HG03159 (cell line): ENCODE data around the gene IFFO2.
"Not testable (repeated sequence)": the region's sequence is repeated elsewhere in the genome, so short reads cannot be mapped to it uniquely, and the experiment has no call there.

ENCODE experiments used
- ATAC-seq: cut with Tn5 transposase; IDR thresholded peaks from one replicate; pipeline ENCODE4 v1.9.1; 2021; ENCODE audit warnings: mild to moderate bottlenecking, moderate library complexity; ENCODE audit not compliant: unreplicated experiment

IFFO2 gene

DNA sequence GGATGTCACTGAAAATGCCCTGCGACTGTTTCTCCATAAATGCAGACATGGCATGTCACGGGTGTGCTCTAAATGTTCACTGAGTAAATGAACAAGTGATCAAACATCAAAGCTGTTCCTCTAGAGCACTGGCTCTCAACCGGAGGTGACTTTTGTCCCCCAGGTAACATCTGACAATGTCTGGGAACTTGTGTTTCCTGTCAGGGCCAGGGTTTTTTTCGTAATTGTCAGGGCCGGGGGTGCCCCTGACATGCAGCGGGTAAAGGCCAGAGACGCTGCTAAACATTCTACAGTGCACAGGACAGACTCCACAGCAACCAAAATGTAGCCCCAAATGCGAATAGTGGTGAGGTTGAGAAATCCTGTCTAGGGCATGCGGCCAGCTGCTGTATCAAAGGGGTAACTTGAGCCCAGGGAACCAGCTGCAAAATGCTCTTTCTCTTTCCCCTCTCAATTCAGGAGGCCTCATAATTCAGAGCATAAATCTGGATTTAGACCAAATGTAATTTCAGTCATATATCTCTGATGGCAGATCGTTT is 56.1 kb downstream of the IFFO2 start:
- no peak for ATAC-seq

DNA sequence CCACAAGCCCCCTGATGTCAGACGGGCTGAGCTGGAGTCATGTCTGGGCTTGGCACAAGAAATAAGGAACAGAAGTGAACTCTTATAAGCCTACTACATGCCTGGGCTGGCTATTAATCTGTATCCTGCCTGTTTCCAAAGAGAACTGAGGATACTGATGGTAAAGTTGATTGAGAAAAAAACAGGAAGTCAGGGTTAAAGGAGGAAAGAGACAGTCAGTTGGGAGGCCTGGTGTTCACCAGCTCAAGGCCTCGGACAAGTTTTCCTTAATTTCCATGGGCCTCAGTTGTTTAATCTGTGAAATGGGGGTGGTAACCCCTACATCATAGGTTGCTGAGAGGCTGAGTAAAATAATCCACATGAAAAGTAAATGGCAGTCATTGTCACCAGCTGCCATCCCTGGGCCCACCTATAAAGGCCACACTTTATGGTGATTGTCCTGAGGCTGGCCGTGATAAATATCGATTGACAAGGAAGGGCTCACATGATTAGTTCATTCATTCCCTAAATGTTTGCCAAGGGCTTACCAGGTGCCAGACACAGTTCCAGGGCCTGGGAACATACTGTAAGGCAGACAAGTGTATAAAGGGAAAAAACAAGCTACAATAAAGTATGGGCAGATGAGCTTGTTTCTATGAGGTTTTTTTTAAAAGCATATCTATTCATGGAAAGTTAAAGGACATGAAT is 57.0 kb downstream of the IFFO2 start:
- ATAC-seq, result no peak

DNA sequence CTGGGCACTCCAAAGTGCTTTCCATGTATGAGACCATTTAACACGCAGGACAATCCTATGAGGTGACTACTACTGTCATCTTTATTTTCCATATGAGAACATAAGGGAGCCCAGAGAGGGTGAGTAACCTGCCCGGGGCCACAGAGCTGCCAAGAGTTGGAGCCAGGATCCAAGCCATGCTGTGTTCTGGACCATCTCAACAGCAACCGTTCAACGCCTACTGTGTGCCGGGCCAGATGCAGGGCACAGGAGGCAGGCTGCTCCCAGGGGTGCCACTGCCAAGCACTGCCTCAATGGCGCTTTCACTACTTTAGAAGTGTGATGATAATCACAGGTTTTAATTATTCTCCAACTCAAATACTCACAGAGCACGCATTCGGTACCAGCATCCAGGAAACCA is 57.9 kb downstream of the IFFO2 start:
- ATAC-seq, result no peak

DNA sequence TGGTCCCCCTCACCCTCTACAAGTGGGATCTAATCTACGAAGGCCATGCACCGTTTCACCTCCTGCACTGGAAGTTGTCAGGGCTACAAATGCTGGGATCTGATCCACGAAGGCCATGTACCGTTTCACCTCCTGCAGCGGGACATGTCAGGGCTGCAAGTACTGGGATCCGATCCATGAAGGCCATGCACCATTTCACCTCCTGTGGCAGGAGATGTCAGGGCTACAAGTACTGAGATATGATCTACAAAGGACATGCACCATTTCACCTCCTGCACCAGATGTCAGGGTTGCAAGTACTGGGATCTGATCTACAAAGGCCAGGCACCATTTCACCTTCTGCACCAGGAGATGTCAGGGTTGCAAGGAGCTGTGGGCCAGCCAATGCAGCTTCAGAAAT is 61.2 kb downstream of the IFFO2 start:
- ATAC-seq, result no peak

DNA sequence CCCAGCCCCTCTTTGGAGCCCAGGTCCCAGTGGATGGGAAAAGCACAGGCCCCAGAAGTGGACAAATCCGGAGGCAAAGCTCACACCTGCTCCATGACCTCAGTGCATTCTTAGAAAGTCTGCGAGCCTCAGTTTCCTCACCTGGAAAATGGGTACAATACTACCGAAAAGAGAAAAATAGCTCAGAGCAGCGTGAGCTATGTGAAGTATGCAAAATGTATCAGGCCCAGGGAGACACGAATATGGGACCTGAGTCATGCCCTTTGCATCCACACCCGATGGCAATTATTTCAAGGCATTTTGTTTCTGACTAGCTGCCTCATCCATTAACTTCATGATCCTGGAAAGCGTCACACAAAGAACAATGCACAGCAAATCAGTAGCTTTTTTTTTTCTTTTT is 63.4 kb downstream of the IFFO2 start:
- ATAC-seq, result no peak

DNA sequence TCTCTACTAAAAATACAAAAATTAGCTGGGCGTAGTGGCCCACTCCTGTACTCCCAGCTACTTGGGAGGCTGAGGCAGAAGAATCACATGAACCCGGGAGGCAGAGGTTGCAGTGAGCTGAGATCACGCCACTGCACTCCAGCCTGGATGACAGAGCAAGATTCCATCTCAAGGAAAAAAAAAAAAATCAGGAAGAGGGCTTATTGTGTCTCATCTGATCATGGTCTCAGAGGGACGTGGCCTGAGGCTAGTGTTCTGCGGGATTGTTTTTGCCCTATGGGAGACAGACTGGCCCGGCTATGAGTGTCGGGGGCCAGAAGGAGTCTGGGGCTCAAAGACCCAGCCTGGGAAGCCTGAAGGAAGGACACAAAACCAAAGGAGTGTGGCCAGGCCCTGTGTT is 64.6 kb downstream of the IFFO2 start:
- not testable (repeated sequence) for ATAC-seq

DNA sequence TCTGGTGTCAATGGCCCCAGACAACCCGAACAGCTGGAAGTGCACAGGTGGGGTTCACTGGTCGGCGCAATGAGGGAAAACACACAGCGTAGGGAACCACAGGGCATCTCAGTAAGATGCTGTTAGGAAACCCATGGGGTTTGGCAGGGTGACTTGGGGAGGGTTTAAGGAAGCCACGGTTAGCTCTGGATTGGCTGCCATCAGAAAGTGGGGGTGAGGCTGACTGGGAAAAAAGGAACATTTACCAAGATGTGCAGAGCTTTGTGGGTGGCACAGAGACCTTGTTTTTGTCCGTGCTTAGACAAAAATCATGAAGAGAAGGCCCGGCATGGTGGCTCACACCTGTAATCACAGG is 65.1 kb downstream of the IFFO2 start:
- ATAC-seq, result no peak

DNA sequence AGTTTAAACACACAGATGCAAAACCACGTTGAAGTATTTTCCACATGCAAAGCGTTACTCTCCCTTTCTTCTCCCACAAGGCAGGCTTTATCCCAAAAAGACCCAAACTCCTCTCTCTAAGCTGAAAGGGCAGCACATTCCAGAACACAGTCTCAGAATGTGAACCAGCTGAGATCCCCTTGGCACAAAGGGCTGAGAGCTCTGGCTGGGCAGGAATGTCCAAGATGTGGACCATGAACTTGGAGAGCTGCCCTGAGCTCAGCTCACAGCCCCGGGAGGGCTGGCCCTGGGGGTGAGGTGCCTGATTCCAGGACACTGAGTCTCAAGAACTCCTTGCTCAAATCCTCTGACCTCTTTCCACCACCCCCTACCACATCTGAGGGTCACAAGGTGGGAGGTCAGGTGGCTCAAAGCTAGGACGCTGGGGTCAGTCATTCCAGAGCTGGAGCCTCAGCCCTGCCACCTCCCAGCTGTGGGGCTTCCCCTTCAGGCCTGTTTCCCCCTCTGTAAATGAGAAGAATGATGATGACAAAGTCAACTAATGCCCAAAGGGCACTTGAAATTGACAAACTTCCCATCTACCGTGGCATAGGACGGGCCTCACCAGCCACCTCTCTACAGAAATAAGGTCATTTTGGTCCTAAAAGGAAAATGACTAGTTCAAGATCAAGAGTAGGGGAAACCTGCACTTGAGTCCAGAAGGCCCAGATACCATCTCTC is 65.6 kb downstream of the IFFO2 start:
- ATAC-seq, result no peak

DNA sequence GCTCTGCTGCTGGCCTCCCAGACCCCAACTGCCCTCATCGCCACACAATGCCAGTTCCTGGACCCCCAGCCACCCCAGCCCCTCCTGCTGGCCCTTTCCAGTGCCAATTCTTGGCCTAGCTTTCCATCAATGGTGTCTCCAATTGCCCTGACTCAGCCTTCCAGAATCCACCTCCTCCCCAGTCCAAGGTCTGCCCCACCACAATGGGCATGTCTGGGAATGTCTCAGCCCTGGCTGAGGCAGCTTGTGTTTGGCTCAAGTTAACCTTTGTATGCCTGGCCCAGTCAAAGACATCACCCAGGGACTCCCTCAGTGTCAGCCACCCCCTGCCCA is 70.5 kb downstream of the IFFO2 start:
- ATAC-seq, result no peak

DNA sequence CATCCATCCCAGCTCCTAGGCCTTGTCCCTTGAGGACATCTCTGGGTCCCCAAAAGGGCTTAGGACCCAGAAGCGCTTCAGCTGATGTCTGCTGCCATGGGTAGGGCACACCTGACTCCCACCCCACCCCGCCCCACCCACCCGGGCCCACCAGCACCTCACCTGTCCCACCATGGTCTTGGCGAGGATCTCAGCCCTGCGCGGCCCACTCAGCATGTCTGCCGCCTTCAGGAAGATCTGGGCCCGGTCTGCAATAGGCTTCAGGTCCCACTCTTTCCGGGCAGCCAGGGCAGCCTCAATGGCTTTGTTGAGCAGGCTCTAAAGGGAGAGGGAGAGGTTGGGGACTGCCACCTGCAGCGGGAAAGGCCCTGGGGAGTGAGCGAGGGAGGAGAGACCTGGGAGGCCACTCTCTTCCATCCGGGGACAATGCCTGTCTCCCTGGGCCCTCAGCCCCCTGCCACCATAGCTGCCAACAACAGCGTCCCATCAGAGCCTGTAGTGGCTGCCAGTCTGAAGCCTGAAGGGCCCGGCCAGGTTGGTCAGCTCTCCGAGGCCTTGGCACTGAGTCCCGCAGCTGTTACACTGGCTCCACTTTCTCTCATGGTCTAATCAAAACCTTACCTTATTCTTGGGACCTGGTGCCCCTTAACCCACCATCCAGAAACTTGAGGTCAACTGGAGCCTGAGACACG is 71.0 kb downstream of the IFFO2 start:
- ATAC-seq, result no peak

DNA sequence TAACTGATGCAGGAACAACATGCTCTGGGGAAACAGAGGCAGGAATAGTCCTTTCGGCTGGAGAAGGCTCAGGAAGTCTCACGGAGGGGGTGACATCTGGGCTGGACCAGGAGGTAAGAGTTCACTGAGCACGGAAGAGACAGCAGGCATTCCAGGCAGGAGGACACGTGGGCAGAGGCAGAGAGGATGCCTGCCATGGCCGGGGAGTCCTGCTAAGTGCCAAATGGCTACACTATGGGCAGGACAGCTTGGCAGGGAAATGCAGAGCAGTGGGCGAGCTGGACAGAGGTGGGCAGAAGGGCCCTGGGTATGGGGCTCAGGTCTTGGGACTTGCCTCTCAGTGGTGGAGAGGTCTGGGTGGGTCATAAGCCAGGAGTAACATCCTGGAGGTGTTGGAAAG is 71.7 kb downstream of the IFFO2 start:
- ATAC-seq, result no peak

DNA sequence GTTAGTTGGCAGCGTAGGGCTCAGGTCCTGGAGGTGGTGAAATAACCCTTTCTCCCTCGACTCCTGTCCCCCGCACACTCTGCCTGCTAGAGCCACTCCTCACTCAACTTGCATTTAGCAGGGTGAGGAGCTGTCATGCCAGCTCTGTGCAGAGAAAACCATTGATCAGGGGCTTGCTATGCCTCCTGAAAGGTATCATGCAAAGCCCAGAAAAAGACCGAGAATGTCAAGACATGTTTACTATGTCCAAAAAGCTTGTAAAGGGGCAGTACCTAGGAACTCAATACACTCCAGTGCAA is 72.1 kb downstream of the IFFO2 start:
- no peak for ATAC-seq

DNA sequence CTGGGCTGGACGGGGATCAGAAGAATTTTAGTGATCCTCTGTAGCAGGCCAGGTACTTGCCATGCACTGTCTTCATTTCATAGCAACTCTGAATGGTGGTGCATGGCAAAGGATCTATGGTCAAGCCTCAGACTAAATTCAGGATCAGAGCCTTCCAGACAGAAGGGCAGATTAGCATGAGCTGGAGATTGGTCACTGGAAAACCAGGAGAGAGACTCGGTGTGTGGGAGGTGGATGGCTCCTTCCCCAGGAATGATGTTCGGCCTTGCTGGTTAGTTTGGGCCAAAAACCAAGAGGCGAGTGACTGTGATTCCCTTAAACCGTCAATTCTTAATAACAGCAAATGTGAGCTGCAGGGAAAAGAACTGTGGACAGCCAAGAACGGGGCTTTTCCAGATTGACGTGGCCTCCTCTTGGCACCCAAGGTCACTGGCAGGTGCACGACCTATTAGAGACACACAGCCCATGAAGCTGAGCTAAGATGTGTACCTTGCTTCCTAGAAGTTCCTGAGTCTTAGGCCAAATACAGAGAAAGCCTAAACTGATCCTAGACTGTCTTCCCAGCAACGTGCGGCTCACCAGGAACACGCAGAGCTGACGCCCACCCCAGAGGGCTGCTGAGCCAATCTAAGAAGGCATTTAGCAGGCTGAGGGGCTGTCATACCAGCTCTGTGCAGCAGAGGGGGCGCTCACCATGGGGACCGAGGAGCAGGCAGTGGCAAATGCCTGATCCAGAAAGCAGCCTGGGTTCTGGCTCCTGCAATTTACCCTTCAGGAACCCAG is 72.6 kb downstream of the IFFO2 start:
- no peak for ATAC-seq

DNA sequence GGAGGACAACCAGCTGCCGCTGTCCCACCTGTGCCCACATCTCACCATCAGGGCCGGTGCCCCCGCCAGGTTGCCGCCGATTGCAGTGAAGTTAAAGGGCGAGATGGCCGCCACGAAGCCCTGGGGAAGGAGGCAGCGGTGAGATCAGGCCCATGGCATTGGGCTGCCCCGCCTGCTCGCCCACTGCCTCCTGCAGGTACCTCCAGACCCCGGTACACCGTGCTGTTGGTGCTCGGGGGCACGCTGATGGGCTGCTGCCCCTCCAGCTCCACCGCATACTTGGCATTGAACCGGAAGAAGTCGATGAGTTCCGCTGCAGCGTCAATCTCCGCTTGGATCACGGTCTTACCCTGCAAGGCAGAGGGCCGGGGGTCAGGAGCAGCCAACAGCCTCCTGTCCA is 73.4 kb downstream of the IFFO2 start:
- ATAC-seq, result no peak

DNA sequence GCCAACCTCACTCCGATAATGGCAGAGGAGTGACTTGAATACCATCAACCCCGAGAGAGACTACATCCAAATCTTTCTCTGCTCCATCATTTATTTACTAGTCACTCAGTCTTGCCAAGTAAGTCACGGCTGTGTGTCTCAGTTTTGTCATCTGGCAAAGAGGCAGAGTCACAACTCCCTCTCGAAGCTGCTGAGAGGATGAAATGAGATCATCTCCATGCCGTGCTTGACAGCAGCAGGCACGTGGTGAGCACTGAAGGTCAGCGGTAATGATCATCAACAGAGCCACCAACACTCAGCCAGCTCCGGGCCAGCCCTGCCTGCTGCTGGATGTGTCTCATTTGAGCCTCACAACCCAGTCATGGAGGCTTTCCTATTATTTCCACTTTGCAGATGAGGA is 74.0 kb downstream of the IFFO2 start:
- no peak for ATAC-seq

DNA sequence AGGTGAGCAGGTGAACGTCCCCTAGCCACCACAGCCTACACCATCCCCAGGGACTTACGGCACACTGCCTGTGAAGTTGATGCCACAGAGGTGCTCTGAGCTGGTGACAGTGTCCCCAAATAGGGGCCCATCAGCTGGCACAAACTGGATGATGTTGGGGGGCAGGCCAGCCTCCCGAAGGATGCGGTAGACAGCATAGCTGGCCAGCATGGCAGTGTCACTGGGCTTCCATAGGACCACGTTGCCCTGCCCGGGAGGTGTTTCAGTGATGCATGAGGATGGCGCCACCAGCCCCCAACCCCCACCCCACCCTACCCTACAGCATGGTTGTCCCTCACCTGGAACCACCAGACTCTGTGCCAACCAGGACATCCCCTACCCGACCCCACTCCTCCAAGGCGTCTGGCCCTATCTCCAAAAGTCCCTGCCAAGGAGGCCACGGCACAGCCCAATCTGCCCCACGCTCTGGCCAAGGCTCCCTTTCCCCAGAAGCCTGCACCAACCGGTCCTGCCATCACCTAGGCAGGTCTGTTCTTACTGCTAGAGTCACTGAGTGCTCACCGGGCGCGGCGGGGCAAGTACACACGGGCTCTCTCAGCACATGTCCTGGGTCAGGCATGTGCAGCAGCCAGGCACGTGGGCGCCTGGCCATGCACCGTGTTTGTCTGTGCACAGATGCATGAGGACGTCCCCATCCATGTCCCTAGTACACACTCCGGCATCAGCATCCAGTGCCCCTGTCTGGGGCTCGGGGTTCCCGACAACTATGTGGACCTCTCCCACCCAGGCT is 74.6 kb downstream of the IFFO2 start:
- ATAC-seq, result no peak

DNA sequence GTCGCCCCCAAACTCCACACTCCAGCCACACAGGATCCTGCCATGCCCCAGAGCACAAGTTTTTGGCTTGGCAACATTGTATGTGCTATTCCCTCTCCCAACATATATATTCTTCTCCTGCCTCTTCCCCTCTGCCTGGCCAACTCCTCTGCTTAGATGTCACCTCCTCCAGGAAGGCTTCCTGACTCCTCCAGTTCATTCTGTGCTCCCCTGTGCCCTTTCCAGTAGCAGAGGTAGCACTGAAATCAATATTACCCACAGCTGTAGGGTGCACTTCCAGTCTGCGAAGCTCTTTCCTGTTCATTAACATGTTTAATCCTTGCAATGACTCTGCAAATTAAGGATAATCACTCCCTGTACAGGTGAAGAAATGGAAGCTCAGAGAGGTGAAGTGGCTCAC is 75.3 kb downstream of the IFFO2 start:
- ATAC-seq, result no peak

DNA sequence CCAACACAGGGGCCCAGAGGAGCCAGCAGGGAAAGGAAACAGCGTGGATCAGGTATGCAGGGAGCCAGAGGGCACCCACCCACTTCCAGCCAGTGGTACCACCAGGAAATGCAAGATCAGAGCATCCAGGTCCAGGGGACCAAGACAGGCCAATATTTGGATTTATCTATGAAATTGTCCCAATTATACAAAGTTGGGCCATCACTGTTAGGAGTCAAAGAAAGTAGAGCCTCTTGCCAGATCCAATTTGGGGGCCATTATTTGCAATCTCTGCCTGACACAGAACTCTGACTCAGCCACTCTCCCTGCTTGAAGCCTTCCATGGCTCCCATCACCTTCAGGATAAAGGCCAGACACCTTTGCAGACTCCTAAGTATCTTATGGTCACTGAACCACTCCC is 75.9 kb downstream of the IFFO2 start:
- ATAC-seq, result no peak

DNA sequence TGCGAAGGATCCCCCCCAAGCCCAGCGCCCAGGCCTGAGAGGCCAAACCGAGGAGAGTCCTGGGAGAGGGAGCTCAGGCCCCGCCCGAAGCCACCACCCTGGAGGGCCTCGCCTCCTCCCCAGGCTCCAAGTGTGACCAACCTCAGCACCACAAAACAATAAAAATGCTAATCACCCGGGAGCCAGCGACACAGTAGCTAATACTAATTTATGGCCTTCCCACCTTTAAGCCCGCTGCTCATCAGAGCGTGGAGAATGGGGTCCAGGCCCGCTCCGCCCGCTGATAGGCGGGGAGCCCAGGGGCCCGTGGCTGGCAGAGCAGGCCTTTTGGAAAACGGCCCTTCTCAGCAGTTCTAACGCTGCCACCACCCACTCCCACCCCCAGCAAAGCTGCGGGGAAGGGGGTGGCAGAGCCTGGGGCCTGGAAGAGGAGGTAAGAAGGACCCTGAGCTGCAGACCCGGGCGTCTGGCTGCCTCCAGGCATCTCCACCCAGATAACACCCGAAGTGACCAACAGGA is 76.6 kb downstream of the IFFO2 start:
- ATAC-seq, result no peak

DNA sequence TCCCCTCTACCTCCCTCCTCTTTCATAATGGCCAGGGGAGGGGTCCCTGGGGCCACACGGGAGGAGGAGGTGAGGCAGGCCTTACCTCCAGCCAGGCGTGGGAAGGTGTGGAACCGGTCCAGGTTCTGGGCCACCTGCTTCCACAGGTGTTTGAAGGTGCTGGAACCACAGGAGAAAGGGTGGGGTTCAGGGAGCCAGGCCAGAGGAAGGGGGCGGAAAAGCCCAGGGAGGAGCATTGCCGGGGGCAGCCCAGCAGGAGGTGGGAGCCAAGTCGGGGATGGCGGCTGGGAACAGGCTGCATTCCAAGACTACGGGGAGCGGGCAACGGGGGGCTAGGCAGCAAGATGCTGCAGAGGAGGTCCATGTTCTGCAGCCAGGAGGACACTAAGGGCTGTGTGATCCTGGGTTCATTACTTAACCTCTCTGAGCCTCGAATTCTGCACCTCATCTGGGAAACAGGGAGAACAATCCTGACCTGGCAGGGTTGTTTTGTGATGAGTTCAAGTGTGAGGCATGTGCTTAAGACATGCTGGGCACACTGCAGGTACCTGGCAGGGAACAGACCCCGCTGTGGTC is 77.2 kb downstream of the IFFO2 start:
- no peak for ATAC-seq
